Measurements from ENCODE around the gene DPYSL5. TPM values are rescaled to one million over a fixed set of nuclear protein-coding genes. Genes with fewer than 3 reads are reported as not detected.

DPYSL5 gene
- total and polyA plus RNA-seq, 9 of the 15 experiments (the other 6 are each of a cell fraction or from before 2014, with no cell fraction given): 0.06 TPM; not detected in 8

DNA sequence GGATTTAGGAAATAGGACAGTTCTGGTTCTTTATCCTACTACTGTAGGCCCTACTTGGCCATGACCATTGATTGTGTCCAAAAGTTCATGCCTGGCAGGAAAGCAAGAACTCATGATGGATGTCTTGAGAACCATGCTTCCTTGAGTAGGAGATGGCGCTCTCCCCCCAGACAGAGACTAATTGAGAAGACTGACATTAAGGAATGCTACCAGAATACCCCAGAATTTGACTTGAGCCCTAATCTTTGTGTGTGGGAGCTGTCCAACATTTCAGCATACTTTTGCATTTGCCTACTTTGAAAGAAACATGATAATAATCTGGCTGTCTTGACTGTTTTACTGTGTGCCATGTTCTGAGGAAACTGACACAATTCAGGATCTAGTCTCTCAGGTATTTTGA is 145.8 kb downstream of the DPYSL5 start:
- peaks cover under 1 to 4% of the 10 kb centered on the region in 2 experiments; a peak in 2 of 5 replicates for H3K4me1 ChIP-seq (replicated peaks in 1 of 2; ENCODE audit: control insufficient read depth in 2 of 2, insufficient read depth in 2 of 2, low read length in 2 of 2)
- H3K9ac ChIP-seq (ENCODE audit: insufficient read depth in 1 of 2, low read depth in 2 of 2, low read length in 2 of 2): no peak overlapping the region
- FAIRE-seq (peak; percentile 61), DNase-seq (ENCODE audit: extremely low read depth in 1 of 4, low spot score in 3 of 4) (peak in 1 of 4 experiments; percentile 45), ATAC-seq (peak; percentile 43; the same call in 2 of the 3 replicates)
- in situ Hi-C loops (cut with MboI) (no loop called here), intact Hi-C loops (cut with micrococcal nuclease) (no loop called here)
- H3K79me2 ChIP-seq (ENCODE audit: control insufficient read depth, insufficient read depth, low read length): peaks cover 21% of the 10 kb centered on the region
- peaks cover 6% of the 10 kb centered on the region for H4K20me1 ChIP-seq (replicated peaks; ENCODE audit: control insufficient read depth, insufficient read depth, low read length)
- 44% methylated on average over 1 of the region's 1 CpG for WGBS (ENCODE audit: insufficient coverage, low coverage, missing lambda C conversion rate)
- BruUV-seq (replicated peaks): no TSS peak
- no peak overlapping the region for H3K4me2 ChIP-seq (ENCODE audit: insufficient read depth, low read length)
- H3K9me3 ChIP-seq (replicated peaks; ENCODE audit: control insufficient read depth, insufficient read depth, low read depth, low read length): no peaks in the 10 kb centered on the region
- POLR2A ChIA-PET: interaction anchor here (0.6 to 1.9 kb wide), 4 partner anchors 10 to 23 kb away, joined by 4 to 7 read pairs (median 5); no protein-coding TSS in a partner anchor
- H3K27ac ChIP-seq (ENCODE audit: extremely low read depth, low read depth, low read length): no peak overlapping the region
- no peaks in the 10 kb centered on the region for H3K9me1 ChIP-seq (ENCODE audit: control insufficient read depth, insufficient read depth, low read length)
- H3K4me3 ChIP-seq: no peak overlapping the region
- H2AFZ ChIP-seq (ENCODE audit: low read depth, low read length): no peak overlapping the region
- peaks cover 6% of the 10 kb centered on the region; the same call in 2 of the 3 replicates for H3K36me3 ChIP-seq (ENCODE audit: control insufficient read depth, insufficient read depth, low read length)
- no peaks in the 10 kb centered on the region for H3K27me3 ChIP-seq (ENCODE audit: control insufficient read depth in 2 of 2, insufficient read depth in 2 of 2, low read length in 2 of 2)
- CTCF ChIA-PET (ENCODE audit: low intra/inter-chr PET ratio): no interaction called here
- TF ChIP-seq, protein P1, sequence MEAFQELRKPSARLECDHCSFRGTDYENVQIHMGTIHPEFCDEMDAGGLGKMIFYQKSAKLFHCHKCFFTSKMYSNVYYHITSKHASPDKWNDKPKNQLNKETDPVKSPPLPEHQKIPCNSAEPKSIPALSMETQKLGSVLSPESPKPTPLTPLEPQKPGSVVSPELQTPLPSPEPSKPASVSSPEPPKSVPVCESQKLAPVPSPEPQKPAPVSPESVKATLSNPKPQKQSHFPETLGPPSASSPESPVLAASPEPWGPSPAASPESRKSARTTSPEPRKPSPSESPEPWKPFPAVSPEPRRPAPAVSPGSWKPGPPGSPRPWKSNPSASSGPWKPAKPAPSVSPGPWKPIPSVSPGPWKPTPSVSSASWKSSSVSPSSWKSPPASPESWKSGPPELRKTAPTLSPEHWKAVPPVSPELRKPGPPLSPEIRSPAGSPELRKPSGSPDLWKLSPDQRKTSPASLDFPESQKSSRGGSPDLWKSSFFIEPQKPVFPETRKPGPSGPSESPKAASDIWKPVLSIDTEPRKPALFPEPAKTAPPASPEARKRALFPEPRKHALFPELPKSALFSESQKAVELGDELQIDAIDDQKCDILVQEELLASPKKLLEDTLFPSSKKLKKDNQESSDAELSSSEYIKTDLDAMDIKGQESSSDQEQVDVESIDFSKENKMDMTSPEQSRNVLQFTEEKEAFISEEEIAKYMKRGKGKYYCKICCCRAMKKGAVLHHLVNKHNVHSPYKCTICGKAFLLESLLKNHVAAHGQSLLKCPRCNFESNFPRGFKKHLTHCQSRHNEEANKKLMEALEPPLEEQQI (IDR thresholded peaks at IDR 0.05): peak; percentile 64; the same call in 1 of the 2 replicates
- TF ChIP-seq, protein P2, sequence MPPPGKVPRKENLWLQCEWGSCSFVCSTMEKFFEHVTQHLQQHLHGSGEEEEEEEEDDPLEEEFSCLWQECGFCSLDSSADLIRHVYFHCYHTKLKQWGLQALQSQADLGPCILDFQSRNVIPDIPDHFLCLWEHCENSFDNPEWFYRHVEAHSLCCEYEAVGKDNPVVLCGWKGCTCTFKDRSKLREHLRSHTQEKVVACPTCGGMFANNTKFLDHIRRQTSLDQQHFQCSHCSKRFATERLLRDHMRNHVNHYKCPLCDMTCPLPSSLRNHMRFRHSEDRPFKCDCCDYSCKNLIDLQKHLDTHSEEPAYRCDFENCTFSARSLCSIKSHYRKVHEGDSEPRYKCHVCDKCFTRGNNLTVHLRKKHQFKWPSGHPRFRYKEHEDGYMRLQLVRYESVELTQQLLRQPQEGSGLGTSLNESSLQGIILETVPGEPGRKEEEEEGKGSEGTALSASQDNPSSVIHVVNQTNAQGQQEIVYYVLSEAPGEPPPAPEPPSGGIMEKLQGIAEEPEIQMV (tag; conservative IDR thresholded peaks at IDR 0.05; ENCODE audit: low read depth): no peak
- no peak for TF ChIP-seq HNRNPL (IDR thresholded peaks at IDR 0.05; ENCODE audit: low read depth, low read length)
- TF ChIP-seq, protein P3, sequence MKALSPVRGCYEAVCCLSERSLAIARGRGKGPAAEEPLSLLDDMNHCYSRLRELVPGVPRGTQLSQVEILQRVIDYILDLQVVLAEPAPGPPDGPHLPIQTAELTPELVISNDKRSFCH (CRISPR knock-in tag; IDR thresholded peaks at IDR 0.05): no peak
- TF ChIP-seq, protein P3 (tag; IDR thresholded peaks at IDR 0.05): peak; percentile 41; the same call in 1 of the 2 replicates
- TF ChIP-seq, protein P4, sequence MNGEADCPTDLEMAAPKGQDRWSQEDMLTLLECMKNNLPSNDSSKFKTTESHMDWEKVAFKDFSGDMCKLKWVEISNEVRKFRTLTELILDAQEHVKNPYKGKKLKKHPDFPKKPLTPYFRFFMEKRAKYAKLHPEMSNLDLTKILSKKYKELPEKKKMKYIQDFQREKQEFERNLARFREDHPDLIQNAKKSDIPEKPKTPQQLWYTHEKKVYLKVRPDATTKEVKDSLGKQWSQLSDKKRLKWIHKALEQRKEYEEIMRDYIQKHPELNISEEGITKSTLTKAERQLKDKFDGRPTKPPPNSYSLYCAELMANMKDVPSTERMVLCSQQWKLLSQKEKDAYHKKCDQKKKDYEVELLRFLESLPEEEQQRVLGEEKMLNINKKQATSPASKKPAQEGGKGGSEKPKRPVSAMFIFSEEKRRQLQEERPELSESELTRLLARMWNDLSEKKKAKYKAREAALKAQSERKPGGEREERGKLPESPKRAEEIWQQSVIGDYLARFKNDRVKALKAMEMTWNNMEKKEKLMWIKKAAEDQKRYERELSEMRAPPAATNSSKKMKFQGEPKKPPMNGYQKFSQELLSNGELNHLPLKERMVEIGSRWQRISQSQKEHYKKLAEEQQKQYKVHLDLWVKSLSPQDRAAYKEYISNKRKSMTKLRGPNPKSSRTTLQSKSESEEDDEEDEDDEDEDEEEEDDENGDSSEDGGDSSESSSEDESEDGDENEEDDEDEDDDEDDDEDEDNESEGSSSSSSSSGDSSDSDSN (IDR thresholded peaks at IDR 0.05; ENCODE audit: borderline replicate concordance in 1 of 2, low read depth in 2 of 2, low read length in 2 of 2): no peak
- no peak for TF ChIP-seq POLR3A (IDR thresholded peaks at IDR 0.05; ENCODE audit: borderline replicate concordance, extremely low read depth, insufficient read depth, insufficient read length)
- no peak for TF ChIP-seq MTA3 (IDR thresholded peaks at IDR 0.05; ENCODE audit: borderline replicate concordance)

Measured in K562 (cell line).